HCT116 (cell line): Measurements from ENCODE around the gene PLEKHM3. TPM values are rescaled to one million over a fixed set of nuclear protein-coding genes. Genes with fewer than 3 reads are reported as not detected.

Experiments used
- ATAC-seq: fragments of 200-7000 bp; cut with Tn5 transposase; 2 replicates; pipeline ENCODE4 v1.9.1; 2020; ENCODE audit warnings: mild to moderate bottlenecking, moderate library complexity
- BruUV-seq: library from RNA; stranded (reverse); fragments of 400-500 nt; replicated peaks from 2 replicates; lab custom pipeline; 2021; lab: Mats Ljungman, UMichigan
- CTCF ChIA-PET: fragments of 300-600 bp; sonication (Branson Sonifier 250); formaldehyde crosslinking; loops from one replicate; lab custom pipeline; 2021; ENCODE audit warnings: antibody characterized with exemption; lab: Charles Lee
- POLR2A ChIA-PET: fragments of 300-600, 350-600 bp; sonication (Branson Sonifier 250); formaldehyde crosslinking; loops from one replicate; lab custom pipeline; 2021; ENCODE audit warnings: antibody characterized with exemption; lab: Charles Lee
- RAD21 ChIA-PET, 2 experiments: fragments of 300-600 bp; sonication (Branson Sonifier 250); formaldehyde crosslinking; loops; one replicate each; lab custom pipeline; 2023; ENCODE audit warnings: low total read pairs in 2 of 2; ENCODE audit not compliant: uncharacterized antibody in 2 of 2, unreplicated experiment in 2 of 2, low non-redundant PET in 1 of 2; lab: Charles Lee
- DNase-seq: peaks from one replicate; pipeline ENCODE4 v3.0.0-alpha.2; 2010; ENCODE audit warnings: low read depth, low spot score
- H2AFZ ChIP-seq: fragments of 200-600 bp; shearing (Covaris generic), sonication (generic); 2 replicates; pipeline ENCODE4 v1.6.1; 2017; ENCODE audit warnings: low read depth, mixed run types, mixed read lengths, antibody characterized with exemption, low read length; ENCODE audit not compliant: poor library complexity, severe bottlenecking
- H3K27ac ChIP-seq: 2 replicates; pipeline ENCODE4 v1.5.1; 2012; ENCODE audit warnings: low read depth, low read length
- H3K27me3 ChIP-seq: fragments of 200-600 bp; sonication (generic); 2 replicates; pipeline ENCODE4 v1.6.1; 2016; ENCODE audit warnings: mixed run types, low read length, mixed read lengths; ENCODE audit not compliant: insufficient read depth
- H3K36me3 ChIP-seq, 2 experiments: fragments of 200-500 bp in 1 of 2; fragments of 200-600 bp in 1 of 2; sonication (Bioruptor generic) in 1 of 2; sonication (generic) in 1 of 2; 2 replicates each; pipeline versions ENCODE4 v1.5.1 to v1.6.1; 2014 to 2016; ENCODE audit warnings: low read length in 2 of 2, inconsistent platforms in 1 of 2, mixed read lengths in 1 of 2, mixed run types in 1 of 2; ENCODE audit not compliant: insufficient read depth in 2 of 2, control insufficient read depth in 1 of 2
- H3K4me1 ChIP-seq, 2 experiments: fragments of 200-600 bp in 1 of 2; sonication (generic) in 1 of 2; 2 replicates each; pipeline versions ENCODE4 v1.5.1 to v1.6.1; 2012 to 2017; ENCODE audit warnings: low read length in 2 of 2, inconsistent platforms in 1 of 2, mild to moderate bottlenecking in 1 of 2, mixed read lengths in 1 of 2, mixed run types in 1 of 2, moderate library complexity in 1 of 2; ENCODE audit not compliant: insufficient read depth in 2 of 2, control insufficient read depth in 1 of 2
- H3K4me2 ChIP-seq: fragments of 200-600 bp; sonication (generic); 2 replicates; pipeline ENCODE4 v1.6.1; 2017; ENCODE audit warnings: mixed run types, low read length, mixed read lengths
- H3K4me3 ChIP-seq, 2 experiments: fragments of 200-600 bp in 1 of 2; sonication (generic) in 1 of 2; replicated peaks in 1 of 2; 2 replicates each; pipeline ENCODE4 v1.5.1; 2011 to 2016; ENCODE audit warnings: low read length in 2 of 2, control low read depth in 1 of 2, low read depth in 1 of 2, mild to moderate bottlenecking in 1 of 2, mixed read lengths in 1 of 2, mixed run types in 1 of 2
- H3K79me2 ChIP-seq: fragments of 200-600 bp; sonication (generic); 2 replicates; pipeline ENCODE4 v1.6.1; 2017; ENCODE audit warnings: mild to moderate bottlenecking, mixed run types, low read length, moderate library complexity, mixed read lengths; ENCODE audit not compliant: insufficient read depth
- H3K9ac ChIP-seq: fragments of 200-600 bp; sonication (generic); 2 replicates; pipeline ENCODE4 v1.6.1; 2016; ENCODE audit warnings: low read length, mixed read lengths
- H3K9me2 ChIP-seq: fragments of 200-600 bp; sonication (generic), shearing (Covaris generic); 2 replicates; pipeline ENCODE4 v1.6.1; 2017; ENCODE audit warnings: mixed run types, mild to moderate bottlenecking, moderate library complexity; ENCODE audit not compliant: insufficient read depth
- H3K9me3 ChIP-seq, 2 experiments: fragments of 200-500 bp in 1 of 2; fragments of 200-600 bp in 1 of 2; sonication (Bioruptor generic) in 1 of 2; sonication (generic) in 1 of 2; 2 replicates each; pipeline ENCODE4 v1.6.1; 2014 to 2017; ENCODE audit warnings: low read length in 2 of 2, mixed read lengths in 2 of 2, inconsistent platforms in 1 of 2, low read depth in 1 of 2, mild to moderate bottlenecking in 1 of 2, mixed run types in 1 of 2, moderate library complexity in 1 of 2; ENCODE audit not compliant: control insufficient read depth in 1 of 2, insufficient read depth in 1 of 2
- H4K20me1 ChIP-seq: fragments of 200-600 bp; sonication (generic), shearing (Covaris generic); 2 replicates; pipeline ENCODE4 v1.6.1; 2017; ENCODE audit warnings: mixed run types, mild to moderate bottlenecking, moderate library complexity; ENCODE audit not compliant: insufficient read depth
- ATF3 ChIP-seq: IDR thresholded peaks from 2 replicates; pipeline ENCODE4 v1.6.1; 2012
- EGR1 ChIP-seq: IDR thresholded peaks from 2 replicates; pipeline ENCODE4 v1.6.1; 2012; ENCODE audit warnings: low read depth
- EZH2 ChIP-seq: fragments of 200-600 bp; sonication (generic); IDR thresholded peaks from 2 replicates; pipeline ENCODE4 v1.6.1; 2017; ENCODE audit warnings: antibody characterized with exemption, mixed run types
- FOSL1 ChIP-seq: IDR thresholded peaks from 2 replicates; pipeline ENCODE4 v1.6.1; 2012; ENCODE audit warnings: low read depth
- JUND ChIP-seq: IDR thresholded peaks from 2 replicates; pipeline ENCODE4 v1.6.1; 2012
- MAX ChIP-seq: IDR thresholded peaks from 2 replicates; pipeline ENCODE4 v1.6.1; 2012
- POLR2A ChIP-seq: IDR thresholded peaks from 2 replicates; pipeline ENCODE4 v1.7.0; 2011; ENCODE audit warnings: borderline replicate concordance; ENCODE audit not compliant: insufficient read depth, insufficient read length; ENCODE audit errors: extremely low read depth
- POLR2AphosphoS5 ChIP-seq: IDR thresholded peaks from 2 replicates; pipeline ENCODE4 v1.6.1; 2011; ENCODE audit warnings: mild to moderate bottlenecking, low read depth, low read length, moderate library complexity
- SIN3A ChIP-seq: IDR thresholded peaks from 2 replicates; pipeline ENCODE4 v1.6.1; 2012; ENCODE audit warnings: low read depth
- SP1 ChIP-seq: IDR thresholded peaks from 2 replicates; pipeline ENCODE4 v1.6.1; 2012; ENCODE audit warnings: low read depth
- SRF ChIP-seq: IDR thresholded peaks from 2 replicates; pipeline ENCODE4 v1.6.1; 2012; ENCODE audit warnings: low read depth
- TCF7L2 ChIP-seq: IDR thresholded peaks from 2 replicates; pipeline ENCODE4 v1.7.0; 2011; ENCODE audit warnings: borderline replicate concordance, inconsistent platforms; ENCODE audit not compliant: insufficient read depth, insufficient read length; ENCODE audit errors: extremely low read depth
- ZNF274 ChIP-seq: fragments of 200-500 bp; sonication (Bioruptor generic); IDR thresholded peaks from 2 replicates; pipeline ENCODE4 v1.6.1; 2014; ENCODE audit warnings: mild to moderate bottlenecking, low read depth, low read length, inconsistent platforms
- intact Hi-C: fragments of 100-400 bp; cut with micrococcal nuclease; formaldehyde crosslinking; loops from 2 replicates; pipeline ENCODE4 v1.10.0; 2022
- total RNA-seq: library from RNA; stranded (reverse); gene quantifications from one replicate; pipeline ENCODE4 v1.2.1, GENCODE V29; 2021; ENCODE audit not compliant: unreplicated experiment

The PLEKHM3 gene
- total RNA-seq, 1 experiment from 2014 or later = 6.3 TPM

GRCh38 chr2:207895274-207895860 is 130.0 kb downstream of the PLEKHM3 start:
- Histone ChIP-seq H3K27ac (no peak overlapping the region), H3K4me2 (no peak overlapping the region), H3K36me3 (no peaks in the 10 kb centered on the region), H3K4me3 (no peak overlapping the region), H4K20me1 (no peaks in the 10 kb centered on the region), H3K27me3 (no peaks in the 10 kb centered on the region), H3K4me1 (no peaks in the 10 kb centered on the region), H3K9me3 (no peaks in the 10 kb centered on the region), H3K9ac (no peak overlapping the region), H3K9me2 (no peaks in the 10 kb centered on the region), H2AFZ (no peak overlapping the region), H3K79me2 (no peaks in the 10 kb centered on the region)
- BruUV-seq = no TSS peak
- ChIA-PET POLR2A (no interaction called here), RAD21 (no interaction called here), CTCF (no interaction called here)
- ATAC-seq (no peak), DNase-seq (no peak)
- intact Hi-C loops = no loop called here
- TF ChIP-seq JUND (no peak), EGR1 (no peak), SIN3A (no peak), FOSL1 (no peak), EZH2 (no peak), SP1 (no peak), ZNF274 (no peak), POLR2A (no peak), ATF3 (no peak)

GRCh38 chr2:207892716-207893402 is 132.5 kb downstream of the PLEKHM3 start:
- Histone ChIP-seq H3K27ac (no peak overlapping the region), H3K4me2 (no peak overlapping the region), H3K9me2 (no peaks in the 10 kb centered on the region), H3K4me3 (no peak overlapping the region), H3K36me3 (no peaks in the 10 kb centered on the region), H3K9ac (no peak overlapping the region), H2AFZ (no peak overlapping the region), H3K4me1 (no peaks in the 10 kb centered on the region), H3K27me3 (no peaks in the 10 kb centered on the region), H4K20me1 (no peaks in the 10 kb centered on the region), H3K9me3 (no peaks in the 10 kb centered on the region), H3K79me2 (no peaks in the 10 kb centered on the region)
- DNase-seq (no peak), ATAC-seq (no peak)
- no TSS peak for BruUV-seq
- ChIA-PET POLR2A (no interaction called here), RAD21 (no interaction called here), CTCF (no interaction called here)
- intact Hi-C loops = no loop called here
- TF ChIP-seq EZH2 (no peak), POLR2AphosphoS5 (no peak), TCF7L2 (no peak), SRF (no peak), MAX (no peak)
